Activated CD8-positive, alpha-beta memory T cell treated with anti-CD3 and anti-CD28 coated beads, Interleukin-2, amount 50 U/mL, for 1 hour (primary cell): Measurements from ENCODE around the gene SP2.

Source experiments
- DNase-seq: peaks from one replicate; pipeline ENCODE4 v3.0.0-alpha.2; 2020; ENCODE audit errors: extremely low read depth

Gene SP2

GRCh38 chr17:47949197-47949759, 53.2 kb downstream of the SP2 start:
- DNase-seq, result peak; percentile 30

DNA sequence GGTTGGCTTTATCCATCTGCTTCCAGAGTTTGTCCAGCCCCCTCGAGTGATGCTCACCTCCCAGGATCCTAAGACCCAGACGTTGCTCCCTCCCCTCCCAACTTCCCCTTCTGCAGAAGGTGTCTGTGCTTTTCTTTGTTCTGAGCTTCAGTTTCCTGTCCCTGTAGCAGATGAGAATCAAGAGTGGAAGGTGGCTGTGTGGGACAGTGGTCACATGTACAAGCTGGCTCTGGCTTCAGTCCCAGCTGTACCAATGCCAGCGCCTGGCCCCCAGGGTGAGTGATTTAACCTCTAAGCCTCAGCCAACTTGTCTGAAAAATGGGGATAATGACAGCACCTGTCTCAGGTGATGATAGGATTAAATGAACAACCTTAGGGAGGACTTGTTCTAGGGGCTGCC, 53.9 kb downstream of the SP2 start:
- no peak for DNase-seq

DNA sequence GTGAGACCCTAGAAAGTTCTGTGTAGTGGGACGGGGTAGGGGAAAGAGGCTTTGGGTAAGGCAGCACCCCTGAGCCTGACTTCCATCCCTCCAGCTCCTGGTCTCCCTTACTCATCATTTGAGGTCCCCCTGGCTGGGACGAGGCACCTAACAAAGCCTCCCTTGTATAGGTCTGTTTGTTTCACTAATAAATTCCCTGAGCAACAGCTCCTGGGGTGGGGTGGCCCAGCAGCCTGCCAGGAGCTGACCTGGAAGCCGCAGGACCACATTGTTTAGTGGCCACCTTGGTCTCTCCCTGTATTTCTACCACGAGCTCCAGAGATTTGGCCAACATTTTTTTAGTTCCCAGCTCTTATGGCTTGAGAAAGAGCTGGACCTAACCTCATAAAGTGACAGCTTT, 54.4 kb downstream of the SP2 start:
- no peak for DNase-seq

- no peak for DNase-seq
These were observed 56.4 kb downstream of the SP2 start for GRCh38 chr17:47952171-47953021.

DNA sequence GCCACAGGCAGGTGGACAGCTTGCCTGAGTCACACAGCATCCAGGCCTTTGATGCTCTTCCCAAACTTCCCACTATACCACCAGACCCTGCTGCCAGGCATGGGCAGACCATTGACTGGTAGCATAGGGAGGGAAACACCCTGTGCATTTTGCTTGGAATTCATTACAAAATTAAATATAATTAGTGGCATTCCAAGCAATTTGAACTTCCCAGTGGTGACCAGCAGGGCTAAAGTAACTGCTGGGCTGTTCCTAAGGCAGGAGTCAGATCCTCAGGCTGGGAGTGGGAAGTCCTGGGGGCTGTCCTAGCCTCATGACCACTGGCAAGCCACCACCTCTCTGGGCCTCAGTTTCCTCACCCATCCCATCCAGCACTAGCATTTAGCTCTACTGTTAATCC, 57.9 kb downstream of the SP2 start:
- DNase-seq, result no peak

DNA sequence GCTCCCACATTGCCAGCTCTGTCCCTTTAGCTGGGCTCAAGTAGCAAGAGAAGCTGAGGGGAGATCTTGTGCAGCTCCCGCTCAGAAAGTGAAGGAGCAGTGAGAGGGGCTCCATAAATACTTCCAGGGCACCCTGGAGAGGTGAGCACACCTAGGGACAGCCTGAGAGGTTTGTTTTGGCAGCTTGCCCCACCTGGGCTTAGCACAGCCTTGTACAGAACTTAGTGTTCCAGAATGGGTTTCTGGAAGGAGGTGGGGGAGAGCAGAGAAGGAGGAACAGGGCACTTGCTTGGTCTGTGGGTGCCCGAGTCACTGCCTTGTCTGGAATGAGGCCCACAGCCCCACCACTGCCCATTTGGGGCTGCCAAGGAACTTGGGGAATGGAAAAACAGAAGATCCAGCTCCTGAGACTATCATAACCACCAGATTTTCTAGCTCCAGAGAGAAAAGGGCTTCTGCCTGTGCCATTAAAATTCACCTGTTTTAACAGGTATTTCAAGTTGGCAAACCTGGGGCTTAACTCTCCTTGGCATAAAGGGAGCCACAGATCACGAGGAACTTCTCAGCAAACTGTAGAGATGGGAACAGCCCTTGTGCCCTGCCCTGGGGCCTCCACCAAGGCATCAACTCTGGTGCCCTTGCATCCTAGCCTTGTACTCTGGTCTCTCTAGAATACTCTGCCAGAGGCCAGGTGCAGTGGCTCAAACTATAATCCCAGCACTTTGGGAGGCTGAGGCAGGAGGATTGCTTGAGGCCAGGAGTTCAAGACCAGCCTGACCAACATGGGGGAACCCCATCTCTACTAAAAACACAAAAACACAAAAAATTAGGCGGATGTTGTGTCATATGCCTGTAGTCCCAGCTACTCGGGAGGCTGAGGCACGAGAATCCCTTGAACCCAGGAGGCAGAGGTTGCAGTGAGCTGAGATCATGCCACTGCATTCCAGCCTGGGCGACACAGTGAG, 59.7 kb downstream of the SP2 start:
- no peak for DNase-seq

DNA sequence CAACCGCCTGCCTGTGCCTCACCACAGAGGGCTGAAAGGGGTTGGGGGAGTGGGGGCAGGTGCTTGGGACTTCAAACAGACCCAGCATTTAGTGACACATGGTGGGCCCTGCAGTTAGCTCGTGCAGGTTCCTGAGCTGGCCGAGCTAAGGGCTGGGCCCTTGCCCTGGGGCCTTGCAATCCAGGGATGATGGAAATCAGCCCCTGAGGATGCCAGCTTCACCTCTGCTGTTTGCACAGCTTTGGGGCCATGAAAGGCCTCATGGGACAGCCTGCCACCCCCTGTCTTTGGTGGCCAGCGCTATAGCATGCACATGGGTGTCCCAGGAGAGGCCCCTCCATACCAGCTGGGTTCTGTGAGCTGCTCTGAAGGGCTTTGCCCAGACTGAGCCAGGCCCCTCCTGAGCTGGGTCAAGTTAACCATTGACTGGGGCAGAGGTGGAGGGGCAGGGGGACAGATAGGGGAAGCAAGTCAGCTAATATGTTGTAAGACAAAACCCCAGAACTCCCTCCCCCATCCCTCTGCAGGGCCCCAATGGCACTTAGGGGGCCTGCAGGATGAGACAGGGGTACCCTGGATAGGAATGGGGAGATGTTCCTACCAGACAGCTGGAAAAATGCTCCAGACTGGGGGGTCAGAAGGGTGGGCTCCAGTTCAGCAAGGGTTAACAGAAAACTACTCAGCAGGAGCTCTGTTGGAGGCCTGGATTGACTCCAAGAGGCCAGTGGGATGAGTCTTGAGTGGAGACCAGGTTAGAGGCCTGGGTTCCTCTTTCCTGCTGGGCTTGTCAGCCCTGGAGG, 61.0 kb downstream of the SP2 start:
- no peak for DNase-seq

DNA sequence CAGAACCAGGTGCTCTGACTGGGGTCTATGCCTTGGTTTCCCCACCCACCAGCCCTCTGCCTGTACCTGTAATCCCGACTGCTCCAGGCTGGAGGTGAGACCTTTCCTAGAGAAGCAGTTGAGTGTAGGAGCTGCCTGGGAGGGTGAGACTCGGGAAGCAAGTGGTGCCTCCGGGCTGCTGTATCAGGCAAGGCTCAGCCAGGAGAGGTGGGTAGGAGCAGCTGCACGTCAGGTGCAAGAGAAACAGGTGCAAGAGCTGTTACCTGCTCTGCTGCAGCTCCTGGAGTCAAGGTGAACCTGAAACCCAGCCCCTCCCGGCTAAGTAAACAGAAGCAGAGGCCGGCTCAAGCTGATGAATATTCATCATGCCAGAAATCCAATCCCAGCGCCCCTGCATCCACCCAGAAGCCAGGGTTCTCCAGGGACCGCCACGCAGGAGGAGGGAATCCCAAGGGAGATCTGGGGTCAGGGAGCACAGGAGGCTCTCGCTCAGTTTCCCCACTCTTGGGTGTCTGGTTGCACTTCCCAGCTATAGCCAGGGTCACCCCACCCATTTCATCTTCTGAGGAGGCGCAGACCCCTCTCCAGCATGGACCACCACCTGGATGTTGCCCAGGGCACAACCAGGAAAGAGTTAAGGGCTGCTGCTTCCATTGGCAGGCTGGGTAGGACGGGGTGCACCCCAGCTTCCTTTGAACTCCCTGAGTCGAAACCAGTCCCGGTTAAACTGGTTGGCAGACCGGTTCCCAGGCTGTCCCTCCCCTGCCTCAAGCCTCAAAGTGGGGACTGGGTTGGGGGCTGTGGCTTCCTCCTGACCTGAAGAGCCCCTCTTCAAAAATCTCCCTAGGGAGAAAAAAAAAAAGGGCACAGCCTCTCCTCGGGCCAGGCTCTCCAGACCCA, 61.8 kb downstream of the SP2 start, which contains the start of gene PRR15L:
PRR15L (minus strand) TSS at position 293 of the 900 bp plus-strand sequence. CDS start 4,649 bp downstream, outside the sequence.
- DNase-seq, result no peak

DNA sequence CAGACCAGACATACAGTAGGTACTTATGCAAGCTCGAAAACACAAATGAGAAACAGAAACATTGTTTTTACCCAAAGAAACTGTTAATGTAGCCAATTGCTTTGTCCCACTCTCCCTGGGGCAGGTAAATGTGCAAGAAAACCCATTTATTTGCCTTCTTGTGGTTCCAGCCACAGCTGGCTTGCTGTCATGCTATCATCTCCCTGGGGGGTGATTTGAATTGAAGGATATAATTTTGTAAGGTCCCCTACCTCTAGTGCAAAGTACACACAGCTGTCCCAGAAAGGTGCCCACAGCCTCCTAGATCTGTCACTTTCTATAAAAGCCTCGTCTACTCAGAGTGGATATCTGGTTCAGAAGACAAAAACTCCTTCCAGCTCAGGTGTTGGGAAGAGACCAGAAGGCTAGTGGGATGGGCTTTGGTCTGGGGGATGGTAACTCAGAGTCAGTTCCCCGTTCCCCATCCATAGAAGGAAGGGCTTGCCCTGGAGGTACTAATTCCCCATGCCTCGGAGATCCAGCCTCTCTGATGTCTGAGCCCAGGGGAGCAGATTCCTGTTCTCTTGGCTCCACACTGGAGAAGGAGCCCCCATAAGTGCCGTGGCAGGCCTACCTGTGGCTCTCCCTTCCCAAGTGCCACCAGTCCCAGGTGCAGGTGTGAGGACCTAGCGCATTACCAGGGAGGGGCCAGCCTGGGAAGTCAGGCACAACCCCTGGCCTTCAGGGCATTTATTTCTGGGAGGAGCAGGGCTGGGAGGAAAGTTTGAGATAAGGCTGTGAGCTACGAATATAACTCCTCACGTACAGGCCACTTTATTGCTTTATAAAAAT, 64.0 kb downstream of the SP2 start:
- no peak for DNase-seq

DNA sequence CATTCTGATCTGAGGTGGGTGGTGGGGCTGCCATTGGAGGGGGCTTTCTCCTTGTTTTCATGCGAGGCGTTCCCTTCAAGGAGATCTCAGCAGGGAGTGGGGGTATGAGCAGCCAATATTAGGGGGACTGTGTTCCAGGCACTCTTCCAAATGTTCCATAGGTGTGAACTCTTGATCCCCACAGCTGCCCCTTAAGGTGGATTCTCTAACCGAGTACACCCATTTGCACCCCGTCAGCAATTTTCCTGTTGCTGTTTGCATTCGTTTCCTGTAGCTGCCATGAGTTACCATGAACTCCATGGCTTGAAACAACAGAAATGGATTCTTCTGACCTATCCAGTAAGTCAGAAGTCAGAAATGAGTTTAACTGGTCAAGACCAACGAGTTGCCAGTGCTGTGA, 65.4 kb downstream of the SP2 start:
- no peak for DNase-seq

- DNase-seq, result no peak
These were observed 66.9 kb downstream of the SP2 start for GRCh38 chr17:47962901-47963300.

- no peak for DNase-seq
These were observed 68.8 kb downstream of the SP2 start for GRCh38 chr17:47964856-47965255.

GRCh38 chr17:47966079-47966519, 70.1 kb downstream of the SP2 start:
- no peak for DNase-seq

GRCh38 chr17:47967607-47968252, 71.7 kb downstream of the SP2 start:
- DNase-seq, result no peak

DNA sequence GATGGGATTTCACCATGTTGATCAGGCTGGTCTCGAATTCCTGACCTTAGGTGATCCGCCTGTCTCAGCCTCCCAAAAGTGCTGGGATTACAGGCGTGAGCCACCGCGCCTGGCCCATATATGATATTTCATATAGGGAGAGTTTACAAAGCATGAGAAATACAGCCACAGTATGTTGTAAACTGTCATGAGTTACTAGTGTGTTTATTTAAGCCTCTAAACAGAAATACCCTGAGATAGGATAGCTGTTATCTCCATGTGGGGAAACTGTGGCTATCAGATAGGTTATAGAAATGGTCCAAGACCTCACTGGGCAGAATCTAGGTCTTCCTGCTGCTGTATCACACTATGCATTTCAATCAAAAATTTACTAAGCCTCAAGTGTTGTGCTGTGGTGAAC, 72.8 kb downstream of the SP2 start:
- no peak for DNase-seq

DNA sequence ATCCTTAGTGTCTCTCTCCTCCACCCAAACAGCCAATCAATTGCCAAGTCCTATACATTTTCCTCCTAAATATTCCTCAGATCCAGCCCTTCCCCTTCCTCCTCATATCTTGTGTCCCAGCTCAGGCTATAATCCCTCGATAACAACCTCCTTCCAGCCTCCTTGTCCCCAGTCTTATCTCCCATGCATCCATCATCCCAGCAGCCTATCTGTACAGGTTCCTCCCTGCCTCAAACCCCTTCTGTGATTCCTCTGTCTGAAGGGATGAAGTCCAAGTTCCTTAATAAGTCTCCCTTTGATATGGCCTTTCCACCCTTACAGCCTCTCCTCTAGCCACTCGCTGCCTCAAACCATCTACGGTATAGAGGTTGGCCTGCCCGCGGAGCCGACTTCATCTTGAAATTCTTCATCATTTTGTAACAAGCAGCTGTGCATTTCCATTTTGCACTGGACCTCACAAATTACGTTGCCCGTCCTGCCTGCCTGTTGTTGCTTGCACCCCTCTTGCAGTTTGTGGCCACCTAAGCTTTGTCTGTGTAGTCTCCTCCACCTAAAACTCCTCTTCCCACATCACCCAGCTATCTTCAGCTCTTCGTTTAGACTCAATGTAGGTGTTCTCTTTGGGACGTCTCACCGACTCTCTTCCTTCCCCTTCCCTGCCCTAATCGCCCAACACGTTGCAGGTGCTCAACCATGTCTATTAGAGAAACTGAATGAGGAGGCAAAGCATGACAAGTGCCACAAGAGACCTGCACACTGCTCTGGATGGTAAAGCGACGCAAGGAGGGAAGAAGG, 74.1 kb downstream of the SP2 start:
- DNase-seq, result no peak

GRCh38 chr17:47970725-47971499, 74.9 kb downstream of the SP2 start, which contains the start of gene CDK5RAP3:
Gene CDK5RAP3 (plus strand): TSS chr17:47971113. CDS start chr17:47971147, 34 bp downstream.
- peak; percentile 95 for DNase-seq
